Caco-2 (cell line): ENCODE results near the gene S100PBP. TPM values are rescaled to one million over a fixed set of nuclear protein-coding genes. Genes with fewer than 3 reads are reported as not detected.
A peak's percentile ranks its signal among the peaks of the same experiment; 100 is the strongest.

Source experiments
- BruUV-seq: library from RNA; stranded (reverse); fragments of 400-500 nt; replicated peaks from 2 replicates; lab custom pipeline; 2021; lab: Mats Ljungman, UMichigan
- CTCF ChIA-PET: fragments of 300-600 bp; sonication (Branson Sonifier 250); formaldehyde crosslinking; loops from one replicate; lab custom pipeline; 2022; ENCODE audit warnings: antibody characterized with exemption; lab: Charles Lee
- POLR2A ChIA-PET: fragments of 300-600 bp; sonication (Branson Sonifier 250); formaldehyde crosslinking; loops from one replicate; lab custom pipeline; 2022; ENCODE audit warnings: antibody characterized with exemption; lab: Charles Lee
- DNase-seq, 2 experiments: peaks; one replicate each; pipeline versions ENCODE4 v3.0.0 to v3.0.0-alpha.2; 2020 to 2022
- H3K27me3 ChIP-seq: replicated peaks from 2 replicates; pipeline ENCODE4 v1.6.0; 2011; ENCODE audit warnings: low read length; ENCODE audit not compliant: control insufficient read depth, insufficient read depth
- H3K36me3 ChIP-seq: 2 replicates; pipeline ENCODE4 v1.5.1; 2011; ENCODE audit warnings: low read length; ENCODE audit not compliant: control insufficient read depth, insufficient read depth
- H3K4me1 ChIP-seq: fragments of 250-450 bp; sonication (Bioruptor Pico); 2 replicates; pipeline ENCODE4 v1.5.1; 2020; ENCODE audit warnings: mild to moderate bottlenecking
- H3K4me3 ChIP-seq: 2 replicates; pipeline ENCODE4 v1.5.1; 2011; ENCODE audit warnings: low read depth, mild to moderate bottlenecking, control low read depth, low read length
- H3K9me3 ChIP-seq: fragments of 250-450 bp; sonication (Bioruptor Pico); 2 replicates; pipeline ENCODE4 v1.5.1; 2020; ENCODE audit warnings: mild to moderate bottlenecking, moderate library complexity
- H3K27ac Mint-ChIP-seq: one replicate; pipeline ENCODE4 v1.8.0; 2022; ENCODE audit warnings: mixed read lengths; ENCODE audit not compliant: unreplicated experiment
- H3K27me3 Mint-ChIP-seq: one replicate; pipeline ENCODE4 v1.8.0; 2022; ENCODE audit warnings: mixed read lengths; ENCODE audit not compliant: insufficient read depth, unreplicated experiment
- H3K36me3 Mint-ChIP-seq: one replicate; pipeline ENCODE4 v1.8.0; 2022; ENCODE audit warnings: mild to moderate bottlenecking, mixed read lengths; ENCODE audit not compliant: insufficient read depth, unreplicated experiment
- H3K4me1 Mint-ChIP-seq: one replicate; pipeline ENCODE4 v1.8.0; 2022; ENCODE audit warnings: low read depth, mixed read lengths; ENCODE audit not compliant: unreplicated experiment
- H3K4me3 Mint-ChIP-seq: one replicate; pipeline ENCODE4 v1.8.0; 2022; ENCODE audit warnings: mild to moderate bottlenecking, moderate library complexity, mixed read lengths; ENCODE audit not compliant: unreplicated experiment
- H3K9me3 Mint-ChIP-seq: one replicate; pipeline ENCODE4 v1.8.0; 2022; ENCODE audit warnings: mixed read lengths; ENCODE audit not compliant: unreplicated experiment
- intact Hi-C: fragments of 100-400 bp; cut with micrococcal nuclease; formaldehyde crosslinking; loops from one replicate; pipeline ENCODE4 v1.10.0; 2022; ENCODE audit not compliant: unreplicated experiment
- total RNA-seq: library from RNA; stranded (reverse); gene quantifications from 2 replicates; pipeline ENCODE4 v1.2.3, GENCODE V29; 2022
- TF ChIP-seq, protein P1 (sequence below), 2 experiments: fragments of 200-600 bp in 1 of 2; IDR thresholded peaks; 1 replicate in 1 of 2; 2 replicates in 1 of 2; pipeline versions ENCODE4 v1.5.1 to v1.8.0; 2011 to 2022; ENCODE audit warnings: antibody characterized with exemption in 1 of 2, control low read depth in 1 of 2, inconsistent platforms in 1 of 2, low read depth in 1 of 2, low read length in 1 of 2, mild to moderate bottlenecking in 1 of 2, moderate library complexity in 1 of 2; ENCODE audit not compliant: insufficient read depth in 1 of 2, severe bottlenecking in 1 of 2, unreplicated experiment in 1 of 2

S100PBP gene
- total RNA-seq, 1 experiment from 2014 or later: 23.8 TPM

DNA sequence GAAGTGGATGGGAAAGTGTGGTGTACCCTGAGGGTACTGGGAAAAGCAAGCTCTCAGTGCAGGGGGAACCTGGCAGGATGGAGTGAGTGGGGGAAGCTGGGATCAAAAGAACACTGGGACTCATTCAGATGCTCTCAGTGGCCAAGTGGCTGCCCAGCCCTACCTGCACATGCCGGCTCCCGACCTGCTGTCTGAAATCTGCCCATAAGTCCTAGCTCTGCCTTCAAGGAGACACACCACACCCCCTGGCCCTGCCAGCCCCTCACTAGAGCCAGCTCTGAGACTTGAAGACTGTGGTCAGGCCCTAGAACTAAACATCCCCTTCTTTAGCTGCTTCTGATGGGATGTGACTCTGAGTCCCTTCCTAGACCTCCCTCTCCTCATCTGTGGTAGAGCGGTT is 81.5 kb downstream of the S100PBP start:
- TF ChIP-seq, protein P1, sequence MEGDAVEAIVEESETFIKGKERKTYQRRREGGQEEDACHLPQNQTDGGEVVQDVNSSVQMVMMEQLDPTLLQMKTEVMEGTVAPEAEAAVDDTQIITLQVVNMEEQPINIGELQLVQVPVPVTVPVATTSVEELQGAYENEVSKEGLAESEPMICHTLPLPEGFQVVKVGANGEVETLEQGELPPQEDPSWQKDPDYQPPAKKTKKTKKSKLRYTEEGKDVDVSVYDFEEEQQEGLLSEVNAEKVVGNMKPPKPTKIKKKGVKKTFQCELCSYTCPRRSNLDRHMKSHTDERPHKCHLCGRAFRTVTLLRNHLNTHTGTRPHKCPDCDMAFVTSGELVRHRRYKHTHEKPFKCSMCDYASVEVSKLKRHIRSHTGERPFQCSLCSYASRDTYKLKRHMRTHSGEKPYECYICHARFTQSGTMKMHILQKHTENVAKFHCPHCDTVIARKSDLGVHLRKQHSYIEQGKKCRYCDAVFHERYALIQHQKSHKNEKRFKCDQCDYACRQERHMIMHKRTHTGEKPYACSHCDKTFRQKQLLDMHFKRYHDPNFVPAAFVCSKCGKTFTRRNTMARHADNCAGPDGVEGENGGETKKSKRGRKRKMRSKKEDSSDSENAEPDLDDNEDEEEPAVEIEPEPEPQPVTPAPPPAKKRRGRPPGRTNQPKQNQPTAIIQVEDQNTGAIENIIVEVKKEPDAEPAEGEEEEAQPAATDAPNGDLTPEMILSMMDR (IDR thresholded peaks at IDR 0.05; ENCODE audit: insufficient read depth in 1 of 2, low read depth in 1 of 2, low read length in 1 of 2, severe bottlenecking in 1 of 2, unreplicated experiment in 1 of 2): no peak
- no peaks in the 10 kb centered on the region for H3K36me3 ChIP-seq
- ChIA-PET POLR2A (interaction anchor here (0.6 kb wide), 1 partner anchor 217 kb away, joined by 7 read pairs; no protein-coding TSS in a partner anchor), CTCF (interaction anchor here (0.6 kb wide), 1 partner anchor 109 kb away, joined by 5 read pairs; no protein-coding TSS in a partner anchor)
- Mint-ChIP-seq H3K4me1 (no peaks in the 10 kb centered on the region), H3K36me3 (no peaks in the 10 kb centered on the region), H3K4me3 (no peak overlapping the region), H3K27me3 (no peaks in the 10 kb centered on the region), H3K27ac (no peak overlapping the region), H3K9me3 (no peaks in the 10 kb centered on the region)
- no peak for DNase-seq
- no peaks in the 10 kb centered on the region for H3K27me3 ChIP-seq
- no peaks in the 10 kb centered on the region for H3K9me3 ChIP-seq
- no TSS peak for BruUV-seq
- H3K4me1 ChIP-seq: no peaks in the 10 kb centered on the region
- H3K4me3 ChIP-seq: no peak overlapping the region
- intact Hi-C loops: no loop called here

DNA sequence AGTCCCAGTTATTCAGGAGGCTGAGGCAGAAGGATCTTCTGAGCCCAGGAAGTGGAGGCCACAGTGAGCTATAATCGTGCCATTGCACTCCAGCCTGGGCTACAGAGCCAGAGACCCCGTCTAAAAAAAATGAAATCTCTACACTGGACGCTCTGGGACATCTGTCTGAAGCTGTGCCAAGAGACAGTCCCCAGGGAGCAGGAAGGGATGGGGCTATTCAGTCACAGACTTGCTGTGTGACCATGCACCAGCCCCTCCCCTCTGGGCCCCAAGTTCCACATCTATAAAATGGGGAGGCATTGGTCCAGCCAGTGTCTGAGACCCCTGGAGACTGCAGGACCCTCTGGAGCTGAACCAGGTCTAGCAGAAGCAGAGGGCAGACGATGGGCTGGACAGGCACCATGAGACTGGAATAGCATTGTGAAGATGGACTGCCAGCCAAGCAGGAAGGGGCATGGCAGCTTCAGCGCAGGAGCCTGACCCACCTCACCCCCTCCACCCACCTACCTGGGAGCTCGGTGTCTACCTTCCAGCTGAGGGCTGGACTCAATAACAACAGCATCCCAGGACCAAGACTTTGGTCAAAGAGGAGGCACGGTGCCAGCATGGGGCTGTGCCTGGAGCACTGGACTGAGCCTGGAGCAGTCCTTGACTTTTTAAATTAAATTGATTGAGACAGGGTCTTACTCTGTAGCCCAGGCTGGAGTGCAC is 82.3 kb downstream of the S100PBP start:
- no peaks in the 10 kb centered on the region for H3K4me1 Mint-ChIP-seq
- TF ChIP-seq, protein P1 (IDR thresholded peaks at IDR 0.05; ENCODE audit: insufficient read depth in 1 of 2, low read depth in 1 of 2, low read length in 1 of 2, severe bottlenecking in 1 of 2, unreplicated experiment in 1 of 2): no peak
- POLR2A ChIA-PET: no interaction called here
- H3K27me3 ChIP-seq: no peaks in the 10 kb centered on the region
- no peaks in the 10 kb centered on the region for H3K36me3 ChIP-seq
- no peak overlapping the region for H3K27ac Mint-ChIP-seq
- no peaks in the 10 kb centered on the region for H3K9me3 ChIP-seq
- H3K27me3 Mint-ChIP-seq: no peaks in the 10 kb centered on the region
- CTCF ChIA-PET: interaction anchor here (0.6 kb wide), 2 partner anchors 110 to 1487 kb away, joined by 4 to 5 read pairs; no protein-coding TSS in a partner anchor
- intact Hi-C loops: no loop called here
- H3K4me1 ChIP-seq: no peaks in the 10 kb centered on the region
- H3K4me3 Mint-ChIP-seq: no peak overlapping the region
- H3K4me3 ChIP-seq: no peak overlapping the region
- DNase-seq: no peak
- BruUV-seq: no TSS peak
- no peaks in the 10 kb centered on the region for H3K36me3 Mint-ChIP-seq
- no peaks in the 10 kb centered on the region for H3K9me3 Mint-ChIP-seq

DNA sequence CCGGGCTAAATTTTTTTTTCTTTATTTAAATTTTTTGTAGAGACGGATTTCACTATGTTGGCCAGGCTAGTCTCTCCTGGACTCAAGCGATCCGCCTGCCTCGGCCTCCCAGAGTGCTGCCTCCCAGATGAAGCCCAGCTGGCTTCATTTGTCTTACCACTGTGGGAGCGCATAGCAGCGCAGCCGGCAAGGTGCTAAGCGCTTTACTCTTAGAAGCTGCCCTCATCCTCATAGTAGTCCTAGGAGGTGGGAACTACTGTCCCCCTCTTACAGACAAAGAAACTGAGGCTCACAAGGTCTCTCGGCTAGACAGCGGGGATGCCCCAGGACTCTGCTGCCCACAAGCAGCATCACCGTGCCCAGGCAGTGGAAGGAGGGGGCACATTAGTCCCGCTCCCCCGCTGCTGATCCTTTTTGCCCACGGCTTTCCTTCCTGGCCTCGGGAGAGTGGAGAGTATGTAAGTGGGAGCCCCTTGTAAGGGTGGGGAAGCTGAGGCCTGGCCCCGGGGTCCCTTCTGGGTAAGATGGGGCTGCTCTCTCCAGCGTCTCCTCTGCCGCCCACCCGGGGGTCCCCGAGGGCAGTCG is 83.0 kb downstream of the S100PBP start:
- Histone ChIP-seq H3K4me3 (peak overlapping the region; percentile 46), H3K9me3 (no peaks in the 10 kb centered on the region), H3K27me3 (no peaks in the 10 kb centered on the region), H3K4me1 (no peaks in the 10 kb centered on the region), H3K36me3 (no peaks in the 10 kb centered on the region)
- ChIA-PET CTCF (no interaction called here), POLR2A (no interaction called here)
- intact Hi-C loops: no loop called here
- peak overlapping the region; percentile 74 for H3K4me3 Mint-ChIP-seq
- TF ChIP-seq, protein P1 (IDR thresholded peaks at IDR 0.05; ENCODE audit: insufficient read depth in 1 of 2, low read depth in 1 of 2, low read length in 1 of 2, severe bottlenecking in 1 of 2, unreplicated experiment in 1 of 2): no peak
- H3K27ac Mint-ChIP-seq: no peak overlapping the region
- H3K9me3 Mint-ChIP-seq: no peaks in the 10 kb centered on the region
- BruUV-seq: no TSS peak
- no peaks in the 10 kb centered on the region for H3K4me1 Mint-ChIP-seq
- no peak for DNase-seq
- no peaks in the 10 kb centered on the region for H3K27me3 Mint-ChIP-seq
- no peaks in the 10 kb centered on the region for H3K36me3 Mint-ChIP-seq
